ENCODE measurements around the gene EPB41.
"Not testable (repeated sequence)": the region's sequence is repeated elsewhere in the genome, so short reads cannot be mapped to it uniquely, and the experiment has no call there.

The EPB41 gene

DNA sequence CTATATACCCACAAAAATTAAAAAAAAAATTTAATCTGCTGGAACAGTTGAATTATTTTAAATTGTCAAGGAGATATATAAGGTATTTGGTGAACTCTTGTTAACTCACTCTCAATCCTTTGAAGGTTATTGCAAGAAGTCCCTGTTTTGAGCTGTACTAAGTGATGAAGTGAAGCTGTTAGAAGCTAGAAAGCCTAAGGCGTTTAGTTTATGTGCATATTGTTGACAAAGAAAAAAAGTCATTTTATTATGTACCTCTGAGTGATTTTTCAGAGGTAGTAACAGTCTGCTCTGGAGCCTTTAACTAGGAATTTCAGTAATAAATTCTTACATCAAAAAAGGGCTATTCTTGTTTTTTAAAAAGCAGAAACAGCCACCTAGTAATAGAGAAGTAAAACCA lies 149.7 kb downstream of the EPB41 start:
- TF ChIP-seq, protein P1, sequence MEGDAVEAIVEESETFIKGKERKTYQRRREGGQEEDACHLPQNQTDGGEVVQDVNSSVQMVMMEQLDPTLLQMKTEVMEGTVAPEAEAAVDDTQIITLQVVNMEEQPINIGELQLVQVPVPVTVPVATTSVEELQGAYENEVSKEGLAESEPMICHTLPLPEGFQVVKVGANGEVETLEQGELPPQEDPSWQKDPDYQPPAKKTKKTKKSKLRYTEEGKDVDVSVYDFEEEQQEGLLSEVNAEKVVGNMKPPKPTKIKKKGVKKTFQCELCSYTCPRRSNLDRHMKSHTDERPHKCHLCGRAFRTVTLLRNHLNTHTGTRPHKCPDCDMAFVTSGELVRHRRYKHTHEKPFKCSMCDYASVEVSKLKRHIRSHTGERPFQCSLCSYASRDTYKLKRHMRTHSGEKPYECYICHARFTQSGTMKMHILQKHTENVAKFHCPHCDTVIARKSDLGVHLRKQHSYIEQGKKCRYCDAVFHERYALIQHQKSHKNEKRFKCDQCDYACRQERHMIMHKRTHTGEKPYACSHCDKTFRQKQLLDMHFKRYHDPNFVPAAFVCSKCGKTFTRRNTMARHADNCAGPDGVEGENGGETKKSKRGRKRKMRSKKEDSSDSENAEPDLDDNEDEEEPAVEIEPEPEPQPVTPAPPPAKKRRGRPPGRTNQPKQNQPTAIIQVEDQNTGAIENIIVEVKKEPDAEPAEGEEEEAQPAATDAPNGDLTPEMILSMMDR (IDR thresholded peaks at IDR 0.05): no peak
- H3K27me3 ChIP-seq: no peaks in the 10 kb centered on the region
- H3K36me3 ChIP-seq: peaks cover 76% of the 10 kb centered on the region
- H3K4me1 ChIP-seq (ENCODE audit: control insufficient read depth in 1 of 2, insufficient read depth in 1 of 2, low read depth in 1 of 2, low read length in 1 of 2): no peaks in the 10 kb centered on the region
- no peak overlapping the region for H3K27ac ChIP-seq
- H3K9me3 ChIP-seq: no peaks in the 10 kb centered on the region
- H3K4me3 ChIP-seq (ENCODE audit: low read depth in 1 of 2, low read length in 1 of 2): no peak overlapping the region

DNA sequence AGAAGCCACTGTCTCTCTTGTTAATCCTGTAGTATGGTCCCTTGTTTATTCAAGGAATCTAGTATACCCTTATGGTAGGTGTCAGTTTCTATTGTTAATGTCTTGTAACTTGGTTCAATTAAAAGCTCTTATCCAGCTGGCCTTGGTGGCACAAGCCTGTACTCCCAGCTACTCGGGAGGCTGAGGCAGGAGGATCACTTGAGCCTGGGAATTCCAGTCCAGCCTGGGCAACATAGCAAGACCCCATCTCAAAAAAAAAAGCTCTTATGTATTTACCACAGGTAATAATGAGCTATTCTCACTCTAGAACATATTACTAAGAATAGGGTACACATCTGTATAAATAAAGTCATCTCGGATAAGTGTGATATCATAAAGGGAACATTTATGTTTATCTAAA lies 162.8 kb downstream of the EPB41 start:
- H3K36me3 ChIP-seq: peaks cover 48% of the 10 kb centered on the region
- TF ChIP-seq, protein P1 (IDR thresholded peaks at IDR 0.05): no peak
- H3K27me3 ChIP-seq: no peaks in the 10 kb centered on the region
- no peak overlapping the region for H3K4me3 ChIP-seq (ENCODE audit: low read depth in 1 of 2, low read length in 1 of 2)
- H3K9me3 ChIP-seq: no peaks in the 10 kb centered on the region
- no peaks in the 10 kb centered on the region for H3K4me1 ChIP-seq (ENCODE audit: control insufficient read depth in 1 of 2, insufficient read depth in 1 of 2, low read depth in 1 of 2, low read length in 1 of 2)
- no peak overlapping the region for H3K27ac ChIP-seq

DNA sequence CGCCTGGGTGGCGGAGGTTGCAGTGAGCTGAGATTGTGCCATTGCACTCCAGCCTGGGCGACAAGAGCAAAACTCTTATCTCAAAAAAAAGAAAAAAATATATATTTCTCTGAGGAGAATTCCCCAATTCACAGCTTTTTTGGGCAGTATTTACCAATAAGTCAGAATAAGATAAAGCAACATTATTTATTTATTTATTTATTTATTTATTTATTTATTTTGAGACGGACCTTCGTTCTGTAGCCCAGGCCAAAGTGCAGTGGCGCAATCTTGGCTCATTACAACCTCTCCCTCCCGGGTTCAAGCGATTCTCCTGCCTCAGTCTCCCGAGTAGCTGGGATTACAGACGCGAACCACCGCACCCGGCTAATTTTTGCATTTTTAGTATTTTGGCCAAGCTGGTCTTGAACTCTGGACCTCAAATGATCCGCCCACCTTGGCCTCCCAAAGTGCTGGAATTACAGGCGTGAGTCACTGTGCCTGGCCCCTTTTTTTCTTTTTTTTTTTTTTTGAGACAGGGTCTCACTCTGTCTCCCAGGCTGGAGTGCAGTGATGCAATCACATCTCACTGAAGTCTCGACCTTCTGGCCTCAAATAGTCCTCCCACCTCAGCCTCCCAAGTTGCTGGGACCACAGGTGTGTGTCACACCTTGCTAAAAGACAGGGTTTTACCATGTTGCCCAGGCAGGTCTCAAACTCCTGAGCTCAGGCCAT lies 165.7 kb downstream of the EPB41 start:
- not testable (repeated sequence) for H3K27me3 ChIP-seq; H3K27ac ChIP-seq; H3K4me1 ChIP-seq (ENCODE audit: control insufficient read depth in 1 of 2, insufficient read depth in 1 of 2, low read depth in 1 of 2, low read length in 1 of 2); H3K4me3 ChIP-seq (ENCODE audit: low read depth in 1 of 2, low read length in 1 of 2); H3K9me3 ChIP-seq
- peaks cover 35% of the 10 kb centered on the region for H3K36me3 ChIP-seq

DNA sequence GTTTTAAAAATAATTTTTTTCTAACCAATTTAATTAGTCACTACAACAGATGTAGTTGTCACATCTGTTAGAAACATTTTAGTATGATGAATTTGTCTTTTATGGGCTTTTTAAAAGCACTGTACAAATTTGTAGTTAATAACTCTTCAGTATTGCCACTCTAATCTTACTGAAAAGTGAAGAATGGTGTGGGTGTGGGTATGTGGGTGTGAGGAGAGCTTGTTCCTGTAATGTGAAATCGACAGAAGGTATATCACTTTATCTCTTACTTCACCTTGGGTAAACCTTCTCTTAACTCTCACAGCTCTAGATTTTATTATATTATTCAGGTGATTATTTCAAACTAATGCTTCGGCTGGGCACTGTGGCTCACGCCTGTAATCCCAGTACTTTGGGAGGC lies 166.8 kb downstream of the EPB41 start:
- Histone ChIP-seq H3K9me3 (no peaks in the 10 kb centered on the region), H3K27me3 (no peaks in the 10 kb centered on the region), H3K27ac (no peak overlapping the region), H3K36me3 (peaks cover 29% of the 10 kb centered on the region), H3K4me3 (ENCODE audit: low read depth in 1 of 2, low read length in 1 of 2) (no peak overlapping the region), H3K4me1 (ENCODE audit: control insufficient read depth in 1 of 2, insufficient read depth in 1 of 2, low read depth in 1 of 2, low read length in 1 of 2) (no peaks in the 10 kb centered on the region)
- TF ChIP-seq, protein P1 (IDR thresholded peaks at IDR 0.05): no peak

DNA sequence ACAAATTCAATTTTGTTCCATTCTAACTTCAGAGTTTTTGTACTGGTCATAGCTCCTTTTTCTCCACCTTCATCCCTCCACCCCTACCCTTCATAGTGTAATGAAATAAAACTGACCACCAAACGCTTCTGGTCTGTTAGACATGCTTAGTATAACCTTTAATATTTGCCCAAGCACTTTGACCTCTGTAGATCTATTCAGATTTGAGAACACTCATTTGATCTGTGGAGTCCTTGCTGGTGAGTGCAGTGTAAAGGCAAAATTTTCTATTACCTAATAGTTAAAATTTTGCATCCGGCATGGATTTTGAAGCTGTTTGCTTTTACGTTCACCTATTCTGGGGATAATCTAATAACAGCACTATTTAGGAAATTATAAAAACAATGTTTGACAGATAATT lies 168.2 kb downstream of the EPB41 start:
- Histone ChIP-seq H3K4me1 (ENCODE audit: control insufficient read depth in 1 of 2, insufficient read depth in 1 of 2, low read depth in 1 of 2, low read length in 1 of 2) (no peaks in the 10 kb centered on the region), H3K27ac (no peak overlapping the region), H3K9me3 (no peaks in the 10 kb centered on the region), H3K27me3 (no peaks in the 10 kb centered on the region), H3K36me3 (peaks cover 37% of the 10 kb centered on the region), H3K4me3 (ENCODE audit: low read depth in 1 of 2, low read length in 1 of 2) (no peak overlapping the region)
- TF ChIP-seq, protein P1 (IDR thresholded peaks at IDR 0.05): no peak

DNA sequence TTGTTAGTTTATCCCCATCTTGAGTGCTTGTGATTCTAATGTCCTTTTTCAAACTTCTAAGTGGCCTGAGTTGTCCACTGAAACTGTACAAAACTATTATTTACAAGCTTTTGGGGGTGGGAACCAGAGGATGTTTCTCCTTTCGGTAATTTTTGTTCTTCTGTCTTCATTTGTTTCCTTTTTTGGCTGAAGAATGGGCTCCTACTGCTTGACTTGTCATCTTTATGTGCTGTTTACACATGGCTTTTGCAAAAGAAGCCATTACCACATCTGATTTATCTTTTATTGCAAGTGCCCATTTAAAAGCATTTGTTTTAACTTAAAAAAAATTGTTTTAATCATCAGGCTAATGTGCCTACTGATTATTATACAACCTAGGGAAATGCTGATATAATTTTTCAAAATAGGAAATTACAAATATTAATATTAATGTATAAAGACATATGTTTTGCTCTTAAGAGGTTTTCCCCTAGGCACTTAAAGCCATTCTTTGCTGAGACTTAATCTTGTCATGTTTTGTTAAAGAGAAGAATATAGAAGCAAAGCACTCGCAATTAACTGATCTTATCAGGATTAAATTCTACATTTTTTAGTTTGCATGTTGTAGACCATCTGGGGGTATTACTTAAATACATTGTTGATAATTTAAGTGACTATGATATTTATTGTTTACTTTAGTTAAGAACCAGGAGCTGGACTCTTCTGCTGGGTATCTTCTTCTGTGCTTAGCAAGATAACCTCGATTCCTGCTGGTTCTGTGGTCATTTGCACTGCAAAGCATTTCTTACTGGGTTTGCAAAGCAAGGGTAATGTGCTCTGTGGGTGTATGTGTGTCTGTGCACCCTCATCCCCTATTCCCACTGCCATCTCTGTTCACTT lies 169.2 kb downstream of the EPB41 start:
- Histone ChIP-seq H3K4me3 (ENCODE audit: low read depth in 1 of 2, low read length in 1 of 2) (no peak overlapping the region), H3K9me3 (no peaks in the 10 kb centered on the region), H3K4me1 (ENCODE audit: control insufficient read depth in 1 of 2, insufficient read depth in 1 of 2, low read depth in 1 of 2, low read length in 1 of 2) (no peaks in the 10 kb centered on the region), H3K27ac (no peak overlapping the region), H3K36me3 (peaks cover 41% of the 10 kb centered on the region), H3K27me3 (no peaks in the 10 kb centered on the region)
- TF ChIP-seq, protein P1 (IDR thresholded peaks at IDR 0.05): no peak

Measured in neutrophil (primary cell).